ENCODE data around the gene NCKAP5.

The NCKAP5 gene

DNA sequence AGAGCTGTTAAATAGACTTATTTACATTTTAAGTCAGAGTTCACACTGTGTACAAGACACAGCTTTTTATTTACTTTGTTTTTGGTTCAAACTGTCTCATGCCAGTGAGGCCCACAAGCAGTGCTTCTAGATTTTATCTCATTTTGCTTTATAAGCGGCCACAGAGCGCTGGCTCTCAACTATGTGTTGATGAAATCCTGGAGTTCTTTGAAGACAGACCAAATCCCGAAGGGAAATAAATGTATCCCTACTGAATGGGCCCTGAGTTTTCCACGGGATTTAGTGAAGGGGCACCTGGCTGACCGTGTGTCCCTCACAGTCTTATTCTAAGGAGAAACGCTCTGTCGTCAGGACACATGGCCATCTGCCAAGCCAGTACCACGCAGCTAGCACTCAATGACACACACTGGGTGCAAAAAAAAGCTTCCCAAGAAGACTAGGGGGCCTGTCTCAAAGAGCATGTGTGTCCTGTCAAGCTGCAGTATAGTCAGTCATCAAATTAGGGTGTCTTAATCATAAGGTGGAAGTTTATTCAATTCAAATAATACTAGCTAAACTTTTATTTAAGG is 921.6 kb downstream of the NCKAP5 start:
- no peak for DNase-seq (ENCODE audit: low read depth, low spot score)
- no peak overlapping the region for H3K27ac ChIP-seq

DNA sequence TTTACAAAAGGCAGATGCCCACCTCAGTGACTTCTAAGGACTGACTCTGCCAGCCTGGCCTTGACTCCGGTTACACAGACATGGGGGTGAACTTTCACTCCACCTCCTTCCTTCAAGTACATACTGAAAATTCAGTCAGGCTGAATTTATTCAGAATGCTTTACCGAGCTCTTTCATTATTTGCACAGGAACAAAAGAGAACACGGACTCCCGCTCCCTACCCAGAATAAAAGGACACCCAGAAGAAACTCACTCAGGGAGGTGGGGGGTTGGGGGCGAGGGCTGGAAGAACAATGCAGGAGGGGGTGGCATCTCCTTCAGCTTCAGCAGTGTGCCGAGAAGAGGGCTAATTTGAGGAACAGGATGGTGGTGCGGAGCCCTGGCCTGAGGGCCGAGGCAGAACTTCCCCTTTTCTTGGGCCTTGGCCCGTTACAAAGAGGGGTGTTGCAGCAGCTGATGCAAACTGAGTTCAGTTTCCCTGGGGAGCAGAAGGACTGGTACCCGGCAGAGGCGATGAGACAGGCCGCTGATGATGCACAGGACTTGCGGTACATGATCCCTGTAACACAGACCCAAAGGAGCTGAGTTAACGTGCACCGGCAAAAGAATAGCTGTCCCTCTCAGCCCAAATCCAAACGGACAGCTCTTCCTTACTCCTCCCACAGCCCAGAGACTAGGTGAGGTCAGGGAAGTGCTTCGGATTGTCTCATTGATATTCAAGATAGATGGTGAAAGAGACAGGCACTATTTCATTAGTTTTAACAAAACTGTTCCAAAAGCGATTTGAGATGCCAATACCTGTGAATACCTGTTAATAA is 922.3 kb downstream of the NCKAP5 start:
- DNase-seq (ENCODE audit: low read depth, low spot score): no peak
- H3K27ac ChIP-seq: no peak overlapping the region

DNA sequence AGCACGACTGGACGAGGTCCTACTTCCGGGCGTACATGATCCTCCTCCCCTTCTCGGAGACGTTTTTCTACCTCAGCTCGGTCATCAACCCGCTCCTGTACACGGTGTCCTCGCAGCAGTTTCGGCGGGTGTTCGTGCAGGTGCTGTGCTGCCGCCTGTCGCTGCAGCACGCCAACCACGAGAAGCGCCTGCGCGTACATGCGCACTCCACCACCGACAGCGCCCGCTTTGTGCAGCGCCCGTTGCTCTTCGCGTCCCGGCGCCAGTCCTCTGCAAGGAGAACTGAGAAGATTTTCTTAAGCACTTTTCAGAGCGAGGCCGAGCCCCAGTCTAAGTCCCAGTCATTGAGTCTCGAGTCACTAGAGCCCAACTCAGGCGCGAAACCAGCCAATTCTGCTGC is 923.1 kb downstream of the NCKAP5 start:
- no peak for DNase-seq (ENCODE audit: low read depth, low spot score)
- no peak overlapping the region for H3K27ac ChIP-seq

DNA sequence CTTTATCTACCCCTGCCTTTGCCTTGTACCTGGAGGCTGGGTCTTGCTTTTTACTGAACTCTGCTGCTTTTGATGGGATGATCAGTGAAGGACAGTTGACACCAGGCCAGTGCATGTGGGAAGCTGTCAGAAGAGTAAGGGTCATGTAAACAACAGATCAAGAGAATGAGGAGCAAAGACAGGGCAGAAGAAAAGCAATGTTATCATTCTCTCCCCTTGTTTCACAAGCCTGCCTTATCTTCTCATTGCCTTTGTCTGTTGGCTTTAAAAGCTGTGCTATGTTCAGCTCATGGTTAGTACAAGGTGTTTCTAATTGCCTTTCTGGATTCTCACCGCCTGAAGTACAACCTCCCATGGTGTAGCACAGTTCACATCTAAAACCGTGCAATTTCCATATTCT is 925.8 kb downstream of the NCKAP5 start:
- no peak for DNase-seq (ENCODE audit: low read depth, low spot score)
- H3K27ac ChIP-seq: no peak overlapping the region

DNA sequence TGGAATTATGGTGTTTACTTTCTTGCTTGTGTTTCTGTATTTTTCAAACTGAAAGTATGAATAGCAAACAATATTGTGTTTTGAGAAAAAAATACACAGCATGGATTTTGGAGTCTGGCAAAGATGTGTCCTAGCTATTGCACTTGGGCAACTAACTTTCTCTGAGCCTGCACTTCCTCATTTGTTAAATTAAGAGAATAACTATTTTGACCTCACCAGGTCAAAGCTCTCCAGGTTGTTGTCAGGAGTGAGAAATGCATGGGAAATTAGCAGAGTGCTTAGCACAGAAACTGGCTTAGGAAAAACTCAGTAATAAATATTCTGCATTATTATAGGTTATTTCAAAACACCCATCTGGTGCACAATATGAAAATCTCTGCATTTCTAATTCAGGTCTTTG is 926.4 kb downstream of the NCKAP5 start:
- no peak for DNase-seq (ENCODE audit: low read depth, low spot score)
- H3K27ac ChIP-seq: no peak overlapping the region

DNA sequence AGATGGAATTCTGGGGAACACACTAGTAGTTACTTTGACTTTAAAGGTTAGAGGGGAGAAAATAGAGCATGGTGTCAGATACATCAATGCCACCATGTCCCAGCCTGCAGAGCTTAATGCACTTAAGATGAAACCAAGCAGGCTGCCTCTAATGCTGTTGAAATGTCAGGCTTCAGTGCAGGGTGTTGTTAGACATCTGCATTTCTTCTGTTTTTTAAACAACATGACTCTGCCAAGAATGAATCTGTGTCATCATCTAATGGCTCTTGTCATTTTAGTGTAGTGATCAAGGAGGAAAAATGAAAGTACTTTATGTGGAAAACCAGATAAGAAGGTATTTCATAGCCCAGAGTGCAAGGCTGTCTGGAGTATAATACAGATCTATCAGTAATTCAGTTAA is 928.1 kb downstream of the NCKAP5 start:
- no peak overlapping the region for H3K27ac ChIP-seq
- DNase-seq (ENCODE audit: low read depth, low spot score): no peak

DNA sequence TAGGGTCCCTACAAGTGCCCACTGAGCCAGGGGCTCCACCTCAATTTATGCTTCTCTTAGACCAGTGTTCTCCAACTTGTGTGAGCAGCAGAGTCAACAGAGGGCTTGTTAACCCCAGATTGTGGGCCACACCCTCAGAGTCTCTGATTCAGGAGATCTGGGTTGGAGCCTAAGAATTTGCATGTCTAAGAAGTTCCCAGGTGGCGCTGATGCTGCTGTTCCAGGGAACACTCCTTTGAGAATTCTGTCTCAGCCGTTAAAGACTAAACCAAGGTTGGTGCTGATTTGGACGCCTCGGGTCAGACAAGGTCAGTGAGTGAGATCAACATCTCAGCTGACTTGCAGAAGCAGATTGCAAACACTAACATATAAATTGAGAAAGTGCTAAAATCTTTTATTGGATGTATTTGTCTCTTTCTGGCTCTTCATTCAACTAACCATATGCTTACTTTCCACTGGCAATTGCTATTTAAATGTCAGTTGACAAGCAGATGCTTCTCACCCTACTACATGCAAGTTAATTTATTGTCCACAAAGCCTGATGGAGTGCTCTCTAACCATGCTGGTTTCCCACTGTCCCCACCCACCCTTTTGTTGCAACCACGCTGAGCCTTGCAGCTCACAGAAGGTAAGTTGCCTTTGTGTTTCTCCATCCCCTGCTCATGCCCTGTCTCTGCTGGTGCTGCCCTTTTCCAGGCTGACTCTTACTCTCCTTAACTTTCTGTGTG is 929.8 kb downstream of the NCKAP5 start:
- no peak overlapping the region for H3K27ac ChIP-seq
- DNase-seq (ENCODE audit: low read depth, low spot score): no peak

DNA sequence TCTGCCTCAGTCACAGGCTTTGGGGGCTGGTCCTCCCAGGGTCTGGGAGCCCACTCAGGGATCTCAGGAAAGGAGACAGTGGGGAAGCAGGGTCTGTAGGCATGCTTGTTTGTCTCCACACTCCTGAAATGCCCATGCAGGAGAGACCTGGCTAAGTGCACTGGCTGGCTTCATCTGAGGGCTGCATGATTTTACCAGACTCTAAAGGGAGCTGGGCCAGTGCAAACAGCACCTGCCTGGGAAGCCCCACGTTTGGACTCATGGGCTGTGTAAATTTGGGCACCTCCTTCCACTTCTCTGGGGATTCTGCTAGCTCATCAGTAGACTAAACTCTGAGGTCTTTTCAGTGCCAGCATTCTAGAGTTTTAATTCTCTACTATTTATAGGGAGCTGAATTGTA is 931.9 kb downstream of the NCKAP5 start:
- DNase-seq (ENCODE audit: low read depth, low spot score): no peak
- no peak overlapping the region for H3K27ac ChIP-seq

DNA sequence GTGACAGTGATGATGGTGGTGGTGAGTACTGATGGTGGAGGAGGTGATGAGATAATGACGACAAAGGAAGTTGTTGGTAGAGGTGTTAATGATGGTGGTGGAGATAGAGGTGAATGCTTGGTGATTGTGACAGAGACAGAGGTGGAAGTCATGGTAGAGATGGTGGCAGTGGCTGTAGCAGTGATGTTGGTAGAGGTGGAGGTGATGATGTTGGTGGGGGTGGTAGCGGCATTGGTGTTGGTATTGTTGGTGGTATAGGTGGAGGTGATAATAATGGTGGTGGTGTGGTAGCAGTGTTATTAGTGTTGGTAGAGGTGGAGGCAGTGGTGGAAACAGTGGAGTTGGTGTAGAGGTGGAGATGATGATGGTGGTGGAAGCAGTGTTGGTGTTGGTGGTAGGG is 934.6 kb downstream of the NCKAP5 start:
- H3K27ac ChIP-seq: no peak overlapping the region
- no peak for DNase-seq (ENCODE audit: low read depth, low spot score)

DNA sequence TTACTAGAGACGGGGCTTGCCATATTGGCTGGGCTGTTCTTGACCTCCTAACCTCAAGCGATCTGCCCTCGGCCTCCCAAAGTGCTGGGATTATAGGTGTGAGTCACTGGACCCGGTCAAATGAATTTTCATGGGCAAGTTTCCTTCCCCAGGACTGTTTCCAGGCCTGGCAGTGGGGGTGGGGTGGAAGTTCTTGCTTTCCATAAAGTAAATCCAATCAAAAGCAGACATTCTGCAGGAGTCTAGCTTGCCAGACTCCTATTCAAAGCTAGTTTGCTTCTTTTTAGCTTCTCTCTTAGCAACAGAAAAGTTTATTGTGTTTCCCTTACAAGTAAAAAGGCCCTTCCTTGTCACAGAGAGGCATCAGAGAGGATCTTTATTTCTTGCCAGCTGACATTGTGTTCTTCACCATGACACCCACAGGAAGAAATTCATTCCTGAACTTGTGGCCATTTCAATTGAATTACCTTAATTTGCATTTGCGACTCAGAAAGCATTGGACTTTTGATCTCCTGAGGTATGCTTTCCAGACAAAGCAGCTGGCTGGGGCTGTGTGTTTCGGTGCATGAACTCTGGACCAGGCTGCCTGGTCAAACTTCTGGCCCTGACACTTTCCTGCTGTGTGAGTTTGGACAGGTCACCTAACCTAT is 936.1 kb downstream of the NCKAP5 start:
- H3K27ac ChIP-seq: no peak overlapping the region
- no peak for DNase-seq (ENCODE audit: low read depth, low spot score)

DNA sequence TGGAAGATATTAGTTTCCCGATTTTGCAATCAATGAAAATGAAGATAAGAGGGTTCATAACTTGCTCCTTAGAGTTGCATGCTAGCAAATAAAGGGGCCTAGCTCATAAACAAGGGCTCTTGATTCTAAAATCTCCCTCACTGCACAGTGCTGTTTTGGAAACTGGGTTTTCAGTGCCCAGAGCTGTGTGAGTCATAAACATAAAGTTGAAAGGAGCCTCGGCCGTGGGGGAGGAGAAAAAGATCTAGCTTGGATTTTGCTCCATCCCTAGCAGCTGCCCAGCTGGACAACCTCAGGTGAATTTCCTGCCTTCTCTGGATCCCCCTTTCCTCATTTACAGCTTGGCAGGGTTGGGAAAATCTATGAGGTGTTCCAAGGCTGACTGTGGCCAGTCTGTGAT is 940.7 kb downstream of the NCKAP5 start:
- DNase-seq (ENCODE audit: low read depth, low spot score): no peak
- H3K27ac ChIP-seq: no peak overlapping the region

DNA sequence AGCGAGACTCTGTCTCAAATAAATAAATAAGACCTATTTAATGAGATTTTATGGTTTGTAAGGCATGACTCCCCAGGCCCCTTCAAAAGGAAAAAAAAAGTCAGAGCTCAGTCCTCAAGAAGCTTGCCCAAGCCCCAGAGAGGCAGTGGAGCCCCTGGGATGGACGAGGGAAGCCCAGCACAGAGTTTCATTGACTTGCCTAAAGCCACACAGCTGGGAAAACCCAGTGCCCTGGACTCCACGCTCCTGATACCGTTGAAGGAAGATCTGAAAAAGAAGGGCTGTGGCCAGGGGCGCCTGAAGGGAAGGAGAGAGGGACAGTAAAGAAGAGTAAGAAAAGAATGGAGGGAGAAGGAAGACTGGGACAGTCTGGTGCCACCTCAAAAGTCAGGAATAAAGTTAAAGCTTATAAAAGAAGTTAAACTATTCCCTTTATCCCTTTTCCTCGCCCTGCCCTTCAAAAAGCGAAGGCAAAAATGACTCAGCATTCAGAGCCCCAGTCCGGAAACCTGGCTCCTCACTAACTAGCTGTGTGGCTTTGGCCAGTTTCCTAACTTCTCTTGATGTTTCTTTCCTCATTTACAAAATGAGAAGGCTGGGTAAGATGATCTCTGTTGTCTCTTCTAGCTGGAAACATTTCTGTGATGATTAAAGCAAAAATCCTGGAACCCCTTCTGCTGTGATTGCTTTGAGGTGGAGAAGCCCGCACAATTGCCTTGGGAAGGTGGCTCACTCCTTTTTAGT is 945.0 kb downstream of the NCKAP5 start:
- DNase-seq (ENCODE audit: low read depth, low spot score): no peak
- no peak overlapping the region for H3K27ac ChIP-seq
